HG02943 (cell line): ENCODE data around the gene MYOZ1.
"Not testable (repeated sequence)": the region's sequence is repeated elsewhere in the genome, so short reads cannot be mapped to it uniquely, and the experiment has no call there.

ENCODE experiments used
- ATAC-seq: cut with Tn5 transposase; IDR thresholded peaks from one replicate; pipeline ENCODE4 v1.9.1; 2021; ENCODE audit warnings: mild to moderate bottlenecking, low read depth, moderate library complexity; ENCODE audit not compliant: unreplicated experiment

The MYOZ1 gene, protein sequence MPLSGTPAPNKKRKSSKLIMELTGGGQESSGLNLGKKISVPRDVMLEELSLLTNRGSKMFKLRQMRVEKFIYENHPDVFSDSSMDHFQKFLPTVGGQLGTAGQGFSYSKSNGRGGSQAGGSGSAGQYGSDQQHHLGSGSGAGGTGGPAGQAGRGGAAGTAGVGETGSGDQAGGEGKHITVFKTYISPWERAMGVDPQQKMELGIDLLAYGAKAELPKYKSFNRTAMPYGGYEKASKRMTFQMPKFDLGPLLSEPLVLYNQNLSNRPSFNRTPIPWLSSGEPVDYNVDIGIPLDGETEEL

DNA sequence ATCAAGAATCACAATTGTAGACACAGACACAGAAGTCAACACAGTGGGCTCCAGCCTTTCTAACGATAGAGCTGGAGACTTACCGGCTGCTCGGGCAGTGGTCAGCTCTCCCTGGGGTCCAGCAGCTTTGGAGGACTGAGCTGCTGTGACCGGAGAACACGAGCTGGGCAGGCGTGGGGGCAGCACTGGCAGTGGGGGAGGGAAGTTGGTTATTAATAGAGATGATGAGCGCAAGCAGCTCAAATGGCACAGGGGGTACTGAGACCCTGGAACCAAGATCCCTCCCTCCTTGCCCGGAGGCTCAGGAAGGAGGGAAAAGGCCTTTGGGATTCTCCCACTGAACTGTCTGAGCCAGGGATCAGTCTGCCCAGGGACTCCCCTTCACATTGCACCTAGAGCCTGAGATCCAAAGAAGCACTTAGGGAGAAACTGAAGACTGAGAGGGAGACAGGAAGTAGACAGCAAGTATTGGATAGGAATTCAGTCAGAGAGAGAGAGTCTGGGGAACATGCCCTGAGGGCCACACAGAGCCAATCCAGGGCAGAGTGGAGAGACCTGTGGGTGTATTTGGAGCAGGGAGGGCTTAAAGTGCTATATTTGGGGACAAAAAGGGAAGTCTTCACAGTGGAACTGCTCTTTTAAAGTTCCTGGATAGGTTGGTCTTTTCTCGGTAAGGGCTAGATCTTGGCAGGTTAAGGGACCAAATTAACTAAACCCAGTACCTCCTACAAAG is at the start of gene MYOZ1:
Gene MYOZ1 (minus strand): TSS at position 147 of the 733 bp plus-strand sequence. CDS start 1,457 bp downstream, outside the sequence.
- ATAC-seq: no peak

DNA sequence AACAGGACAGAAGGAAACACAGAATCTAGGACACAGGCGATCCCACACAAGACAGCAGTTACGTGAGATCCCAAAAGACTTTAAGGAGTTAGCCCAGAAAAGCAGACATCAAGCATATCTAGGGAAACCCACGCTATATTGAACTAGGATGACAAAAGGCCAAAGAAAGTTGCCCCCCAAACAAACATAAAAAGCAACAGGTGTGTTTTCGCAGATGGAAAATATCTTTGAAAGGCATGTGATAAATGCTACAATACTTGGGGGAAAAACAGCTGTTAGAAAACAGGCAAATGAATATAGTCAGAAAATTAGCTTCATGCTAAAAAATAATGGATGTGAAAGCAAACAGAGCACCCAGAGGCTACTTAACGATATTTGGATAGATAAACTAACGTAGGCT is 49.5 kb upstream of the MYOZ1 start:
- not testable (repeated sequence) for ATAC-seq

DNA sequence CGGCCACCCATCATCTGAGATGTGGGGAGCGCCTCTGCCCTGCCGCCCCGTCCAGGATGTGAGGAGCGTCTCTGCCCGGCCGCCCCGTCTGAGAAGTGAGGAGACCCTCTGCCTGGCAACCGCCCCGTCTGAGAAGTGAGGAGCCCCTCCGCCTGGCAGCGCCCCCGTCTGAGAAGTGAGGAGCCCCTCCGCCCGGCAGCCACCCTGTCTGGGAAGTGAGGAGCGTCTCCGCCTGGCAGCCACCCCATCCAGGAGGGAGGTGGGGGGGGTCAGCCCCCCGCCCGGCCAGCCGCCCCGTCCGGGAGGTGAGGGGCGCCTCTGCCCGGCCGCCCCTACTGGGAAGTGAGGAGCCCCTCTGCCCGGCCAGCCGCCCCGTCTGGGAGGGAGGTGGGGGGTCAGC is 48.3 kb upstream of the MYOZ1 start:
- not testable (repeated sequence) for ATAC-seq

DNA sequence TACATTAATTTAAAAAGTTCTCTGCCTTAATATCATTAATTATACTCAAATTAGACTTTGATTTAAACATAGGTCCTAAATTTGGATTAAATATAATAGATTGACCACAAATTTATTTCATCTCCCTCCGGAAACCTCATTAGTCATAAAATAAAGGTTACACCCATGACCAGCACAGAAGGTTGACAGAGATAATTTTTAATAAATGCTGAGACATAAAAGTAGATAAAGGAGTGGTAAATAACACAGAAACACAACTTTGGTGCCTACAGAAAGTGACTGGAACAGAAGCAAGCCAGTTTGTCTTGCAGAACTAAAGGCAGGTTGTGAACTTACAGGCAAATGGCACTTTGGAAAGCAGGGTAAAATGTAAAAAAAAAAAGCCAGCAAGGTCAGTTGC is 46.4 kb upstream of the MYOZ1 start:
- not testable (repeated sequence) for ATAC-seq

DNA sequence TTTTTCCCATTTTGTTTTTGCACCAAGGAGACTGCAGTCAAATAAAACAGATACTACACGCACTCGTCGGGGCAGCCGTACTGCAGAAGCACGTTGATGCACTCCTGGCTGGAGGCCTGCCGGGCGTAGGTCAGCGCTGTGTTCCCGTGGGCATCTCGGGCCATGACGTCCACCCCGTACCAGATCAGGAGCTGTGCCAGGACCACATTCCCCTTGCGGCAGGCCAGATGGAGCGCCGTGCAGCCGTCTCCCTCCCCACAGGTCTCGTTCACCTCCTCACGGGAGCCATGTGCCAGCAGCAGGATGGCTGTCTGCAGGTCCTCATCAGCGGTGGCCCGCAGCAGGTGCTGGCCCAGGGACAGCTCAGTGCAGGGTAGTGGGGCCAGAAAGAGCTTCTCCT is 33.3 kb upstream of the MYOZ1 start:
- ATAC-seq: not testable (repeated sequence)

DNA sequence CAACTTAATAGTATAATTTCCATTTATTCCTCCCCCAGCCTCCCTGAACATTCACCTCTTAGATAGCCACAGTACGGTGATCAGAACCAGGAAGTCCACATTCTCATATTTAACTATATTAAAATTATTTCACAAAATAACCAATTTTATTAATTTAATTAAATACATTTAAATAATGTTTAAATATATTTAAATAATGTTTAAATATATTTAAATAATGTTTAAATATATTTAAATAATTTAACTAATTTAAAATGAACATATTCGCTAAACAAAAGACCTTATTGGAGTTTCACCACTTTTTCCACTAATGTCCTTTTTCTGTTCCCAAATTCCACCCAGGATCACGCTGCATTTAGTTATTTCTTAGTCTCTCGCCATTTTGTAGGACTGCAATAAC is 27.1 kb upstream of the MYOZ1 start:
- ATAC-seq: not testable (repeated sequence)

DNA sequence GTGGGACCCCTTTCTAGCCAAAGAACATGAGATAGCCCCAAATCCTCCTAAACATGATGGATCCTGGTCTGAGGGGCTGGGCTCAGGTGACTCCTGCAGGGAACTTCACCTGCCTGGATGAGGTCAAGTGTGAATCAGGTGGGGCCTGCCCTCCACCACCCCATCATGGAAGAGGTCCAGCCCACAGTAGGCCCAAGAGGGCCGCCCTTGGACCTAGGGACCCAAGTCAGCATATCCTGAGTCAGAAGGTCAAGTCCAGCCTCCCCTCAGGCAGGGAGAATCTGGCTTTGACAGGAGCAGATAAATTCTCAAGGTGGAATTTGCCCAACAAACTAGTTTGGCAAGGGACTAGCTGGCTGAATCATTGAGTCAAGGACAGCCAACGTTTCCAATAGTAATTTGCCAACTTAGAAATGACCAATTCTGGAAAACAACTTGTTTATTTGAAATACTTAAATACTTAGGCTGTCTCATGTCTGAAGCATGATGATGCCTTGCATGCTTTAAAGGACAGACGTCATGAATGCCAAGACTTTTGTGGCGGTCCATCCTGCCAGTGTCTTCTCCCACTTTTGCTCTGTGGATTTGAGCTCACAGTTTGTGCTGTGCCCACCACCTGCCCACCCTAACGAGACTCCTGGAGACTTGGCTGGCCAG is 25.0 kb upstream of the MYOZ1 start:
- ATAC-seq: not testable (repeated sequence)

DNA sequence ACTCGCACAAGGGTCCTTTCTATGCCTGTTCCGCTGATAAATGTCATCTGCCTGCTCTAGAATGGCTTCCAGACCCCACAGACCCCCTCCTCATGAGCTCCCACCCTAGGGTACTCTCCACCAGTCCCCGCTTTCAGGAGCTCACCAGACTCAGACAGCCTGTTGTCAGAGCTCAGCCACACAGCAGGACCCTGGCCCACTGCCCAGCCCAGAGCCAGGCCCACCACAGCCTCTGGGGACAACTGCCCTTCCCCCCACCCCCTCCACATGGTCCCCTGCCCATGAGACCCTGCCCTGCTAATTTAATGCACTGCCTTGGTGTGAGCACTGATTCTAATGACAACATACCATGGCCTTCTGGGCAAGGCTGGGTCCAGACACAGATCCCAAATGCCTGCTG is 24.3 kb upstream of the MYOZ1 start:
- not testable (repeated sequence) for ATAC-seq

DNA sequence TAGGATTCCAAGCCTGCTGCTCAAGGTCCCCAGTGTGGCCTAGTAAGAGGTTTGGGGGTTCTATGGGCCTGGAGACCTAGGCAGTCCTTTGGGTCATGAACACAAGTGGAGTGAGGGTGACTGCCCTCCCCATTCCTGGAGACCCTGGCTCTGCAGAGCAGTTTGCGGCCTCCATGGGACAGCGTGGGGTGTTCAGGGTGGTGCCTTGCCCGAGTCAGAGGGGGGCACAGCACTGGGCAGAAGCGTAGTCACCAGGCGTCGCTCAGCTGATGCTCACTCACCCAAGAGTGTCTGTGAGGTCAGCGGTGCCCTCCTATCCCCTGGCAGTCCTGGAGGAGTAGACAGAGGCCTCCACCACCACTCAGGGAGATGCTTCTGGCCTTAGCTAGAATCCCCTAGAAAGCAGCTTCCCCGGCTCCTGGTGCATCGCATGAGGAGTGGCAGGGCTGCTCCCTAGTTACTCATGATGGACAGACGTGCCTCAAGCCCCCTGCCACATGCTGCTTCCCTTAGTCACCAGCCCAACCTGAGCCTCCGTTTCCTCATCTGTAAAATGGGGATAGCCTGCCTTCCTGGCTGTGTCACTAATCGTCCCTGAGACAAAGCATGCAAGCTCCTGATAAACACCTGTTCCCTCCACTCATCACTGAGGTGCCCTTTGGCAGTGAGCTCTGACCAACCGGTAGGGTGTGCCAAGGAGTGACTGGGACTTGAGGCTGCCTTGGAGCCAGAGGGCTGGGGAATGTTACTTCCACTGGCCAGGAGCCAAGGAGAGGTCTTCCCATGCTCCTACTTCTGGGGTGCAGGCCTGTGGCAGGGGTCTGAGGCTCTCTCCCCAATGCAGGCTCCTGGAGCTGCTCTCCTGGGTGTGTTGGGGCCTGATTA is 23.1 kb upstream of the MYOZ1 start:
- not testable (repeated sequence) for ATAC-seq

DNA sequence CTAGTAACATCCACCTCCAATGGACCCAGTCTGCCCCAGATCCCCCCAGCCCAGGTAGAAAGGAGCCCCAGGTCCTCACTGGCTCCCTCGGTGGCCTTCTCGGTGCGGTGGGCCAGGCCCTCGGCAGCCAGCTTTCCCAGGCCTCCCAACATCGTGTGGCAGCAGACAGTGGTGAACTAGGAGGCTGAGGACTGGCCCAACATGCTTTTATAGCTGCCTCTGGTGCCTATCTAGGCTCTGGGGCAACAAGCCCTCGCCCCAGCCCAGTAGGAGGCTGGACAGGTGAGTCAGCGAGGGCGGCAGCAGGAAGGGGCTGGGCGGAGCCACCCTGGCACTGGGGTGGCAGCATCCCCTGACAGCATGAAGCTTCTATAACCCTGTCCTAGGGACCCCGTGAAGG is 22.3 kb upstream of the MYOZ1 start:
- ATAC-seq: not testable (repeated sequence)

DNA sequence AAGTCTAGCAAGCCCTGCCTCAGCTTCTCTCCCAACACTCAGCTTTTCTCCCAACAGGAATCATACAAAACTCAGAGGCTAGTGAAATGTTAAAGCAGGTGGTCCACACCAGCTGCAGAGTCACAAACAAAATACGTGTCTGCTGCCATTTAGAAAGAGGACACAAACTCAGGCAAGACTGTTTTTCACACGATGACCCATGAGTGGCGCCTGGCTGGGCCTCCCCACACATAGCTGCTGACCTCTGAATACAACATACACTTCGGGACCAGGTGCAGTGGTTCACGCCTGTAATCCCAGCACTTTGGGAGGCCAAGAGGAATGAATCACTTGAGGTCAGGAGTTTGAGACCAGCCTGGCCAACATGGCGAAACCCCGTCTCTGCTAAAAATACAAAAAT is 21.4 kb upstream of the MYOZ1 start:
- ATAC-seq: not testable (repeated sequence)

DNA sequence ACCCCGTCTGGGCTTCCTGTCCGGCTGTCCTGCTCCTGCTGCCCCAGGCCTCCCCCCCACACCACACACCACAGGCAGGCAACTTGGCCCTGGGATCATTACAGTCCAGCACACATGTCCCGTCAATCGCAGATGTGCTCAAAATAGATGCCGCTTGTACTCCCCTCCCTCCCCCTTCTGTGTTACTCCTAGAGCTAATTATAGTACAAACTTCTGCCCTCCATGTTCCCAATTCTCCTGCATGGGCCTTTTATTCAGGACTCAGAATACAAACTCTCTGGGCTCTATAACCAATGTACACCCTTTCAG is 14.7 kb upstream of the MYOZ1 start, which contains the start of gene SYNPO2L:
Gene SYNPO2L (minus strand): TSS at position 40 of the 309 bp plus-strand sequence. CDS start 107 bp downstream, outside the sequence.
- no peak for ATAC-seq

DNA sequence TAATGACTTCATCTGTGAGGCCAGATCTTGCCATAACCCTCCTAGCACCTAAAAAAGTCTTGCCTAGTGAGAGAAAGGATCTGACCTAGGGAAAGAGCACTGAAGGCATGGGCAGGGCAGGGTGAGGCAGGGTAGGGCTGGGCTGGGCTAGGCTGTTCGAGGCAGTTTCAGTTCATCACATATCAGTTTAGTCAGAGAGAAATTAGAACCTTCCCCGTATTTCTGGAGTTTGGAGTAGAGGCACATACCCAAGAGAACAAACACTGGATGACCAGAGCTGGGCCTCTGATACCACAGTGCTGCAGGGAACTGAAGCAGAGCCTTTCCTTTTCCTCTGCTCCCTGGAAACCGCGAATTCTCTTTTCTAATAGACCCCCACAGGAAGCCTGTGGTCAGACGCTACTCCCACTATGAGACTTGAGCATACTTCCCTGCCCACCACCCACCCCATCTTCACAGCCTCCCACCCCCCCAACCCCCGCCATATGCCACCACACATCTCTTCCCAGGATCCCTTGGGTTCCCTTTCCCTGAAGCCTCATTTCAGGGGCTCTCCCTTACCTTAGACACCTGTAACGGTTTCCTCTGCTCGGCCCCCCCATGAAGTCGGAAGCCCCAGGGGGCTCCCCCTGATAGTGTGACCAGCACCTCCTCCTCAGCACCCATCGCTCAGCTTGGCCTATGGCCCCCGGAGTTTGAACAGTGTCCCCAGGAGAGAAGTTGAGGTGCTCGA is 14.1 kb upstream of the MYOZ1 start:
- ATAC-seq: no peak

DNA sequence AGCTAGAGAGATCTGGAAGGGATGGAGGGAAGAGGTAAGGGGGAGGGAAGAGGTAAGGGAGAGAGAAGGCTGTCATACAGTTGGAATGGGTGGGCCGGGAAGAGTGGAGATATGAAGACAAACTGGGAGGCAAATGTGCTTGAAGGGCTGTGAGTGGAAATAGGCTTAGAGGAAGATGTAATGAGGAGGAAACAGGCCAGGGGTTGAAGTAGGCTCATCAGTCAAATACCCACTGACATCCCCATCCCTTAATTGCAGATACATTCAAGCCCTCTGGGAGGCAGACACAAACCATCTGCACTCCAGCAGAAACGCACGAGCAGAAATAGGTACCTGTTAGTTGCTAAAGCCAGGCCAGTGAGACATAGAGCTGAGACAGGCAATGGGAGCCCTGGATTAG is 12.4 kb upstream of the MYOZ1 start:
- ATAC-seq: no peak

DNA sequence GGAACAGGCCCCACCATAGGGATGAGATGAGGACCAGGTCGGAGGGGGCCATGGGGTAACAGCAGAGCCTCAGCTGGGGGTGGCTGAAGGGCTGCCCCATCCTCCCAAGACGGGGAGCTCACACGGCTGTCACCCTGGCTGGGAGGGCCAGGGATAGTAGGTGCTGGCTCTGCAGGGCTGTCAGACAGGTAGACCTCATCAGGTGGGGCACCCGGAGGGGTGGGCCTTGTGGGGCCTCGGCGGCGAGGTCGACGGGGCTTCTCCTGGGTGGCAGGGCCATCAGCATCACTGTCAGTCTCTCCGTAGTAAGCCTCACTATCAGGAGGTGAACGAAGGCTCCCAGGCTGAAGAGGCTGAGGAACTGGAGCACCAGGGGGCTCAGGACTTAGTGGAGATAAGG is 11.9 kb upstream of the MYOZ1 start:
- no peak for ATAC-seq

DNA sequence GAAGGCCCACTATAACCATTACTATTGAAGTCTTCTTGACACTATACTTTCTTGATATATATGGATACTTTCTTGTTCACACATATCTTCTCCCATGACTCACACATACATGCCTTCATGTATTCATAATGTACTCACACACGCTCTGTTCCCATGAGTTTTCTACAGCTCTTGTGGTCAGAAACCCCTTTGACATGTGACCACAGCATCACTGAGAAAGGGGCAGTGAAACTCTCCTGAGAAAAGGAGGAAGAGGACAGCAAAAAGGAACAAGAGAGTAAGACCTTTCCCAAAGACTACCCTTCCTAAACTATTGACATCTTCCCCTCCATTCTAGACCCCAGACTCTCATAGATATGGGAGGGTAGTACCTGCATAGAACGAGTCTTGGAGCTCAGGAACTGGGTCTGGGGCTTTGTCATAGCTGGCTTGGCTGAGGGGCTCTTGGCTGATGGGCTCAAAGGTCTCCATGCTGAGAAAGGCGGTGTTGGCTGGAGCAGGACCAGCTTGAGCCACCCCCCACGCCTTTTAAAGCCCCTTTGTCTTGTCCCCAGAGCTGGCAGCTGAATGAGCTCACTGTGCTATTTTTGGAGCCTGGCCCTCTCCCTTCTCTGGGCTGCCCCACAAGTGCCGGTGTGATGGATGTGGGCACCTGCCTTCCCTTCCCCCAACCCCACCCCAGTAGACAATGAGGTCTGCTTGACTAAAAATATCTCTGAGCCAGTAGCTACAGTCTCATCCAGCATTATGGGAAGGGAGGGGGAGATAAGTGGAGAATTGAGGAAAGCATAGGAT is 9.5 kb upstream of the MYOZ1 start:
- no peak for ATAC-seq

DNA sequence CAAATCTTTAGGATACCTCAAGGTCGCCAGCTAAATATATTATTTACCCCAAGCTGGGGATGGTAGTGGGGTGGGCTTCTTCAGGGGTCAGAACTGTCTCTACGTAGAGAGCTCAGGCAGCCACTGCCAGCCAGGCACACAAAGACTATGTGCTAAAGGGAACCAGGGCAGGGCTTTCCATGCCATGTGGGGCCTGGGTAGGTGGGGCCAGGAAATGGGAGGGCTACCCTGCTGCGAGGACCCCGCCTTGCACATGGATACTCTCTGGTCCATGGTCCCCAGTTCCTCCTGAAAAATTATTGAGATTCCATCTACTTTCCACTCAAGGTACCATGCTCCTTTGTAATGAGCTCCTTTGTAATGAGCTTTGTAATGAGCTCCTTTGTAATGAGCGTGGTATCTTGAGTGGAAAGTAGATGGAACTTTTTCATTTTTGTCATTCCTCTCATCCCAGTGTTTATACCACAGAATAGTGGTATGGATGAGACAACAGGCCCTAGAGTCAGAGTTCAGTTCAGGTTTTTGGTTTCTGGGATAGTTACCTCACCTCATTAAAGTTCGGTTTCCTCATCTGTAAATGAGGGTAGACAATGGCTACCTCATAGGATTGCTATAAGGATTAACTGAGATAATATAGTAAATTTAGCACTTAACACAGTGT is 8.7 kb upstream of the MYOZ1 start:
- ATAC-seq: no peak

DNA sequence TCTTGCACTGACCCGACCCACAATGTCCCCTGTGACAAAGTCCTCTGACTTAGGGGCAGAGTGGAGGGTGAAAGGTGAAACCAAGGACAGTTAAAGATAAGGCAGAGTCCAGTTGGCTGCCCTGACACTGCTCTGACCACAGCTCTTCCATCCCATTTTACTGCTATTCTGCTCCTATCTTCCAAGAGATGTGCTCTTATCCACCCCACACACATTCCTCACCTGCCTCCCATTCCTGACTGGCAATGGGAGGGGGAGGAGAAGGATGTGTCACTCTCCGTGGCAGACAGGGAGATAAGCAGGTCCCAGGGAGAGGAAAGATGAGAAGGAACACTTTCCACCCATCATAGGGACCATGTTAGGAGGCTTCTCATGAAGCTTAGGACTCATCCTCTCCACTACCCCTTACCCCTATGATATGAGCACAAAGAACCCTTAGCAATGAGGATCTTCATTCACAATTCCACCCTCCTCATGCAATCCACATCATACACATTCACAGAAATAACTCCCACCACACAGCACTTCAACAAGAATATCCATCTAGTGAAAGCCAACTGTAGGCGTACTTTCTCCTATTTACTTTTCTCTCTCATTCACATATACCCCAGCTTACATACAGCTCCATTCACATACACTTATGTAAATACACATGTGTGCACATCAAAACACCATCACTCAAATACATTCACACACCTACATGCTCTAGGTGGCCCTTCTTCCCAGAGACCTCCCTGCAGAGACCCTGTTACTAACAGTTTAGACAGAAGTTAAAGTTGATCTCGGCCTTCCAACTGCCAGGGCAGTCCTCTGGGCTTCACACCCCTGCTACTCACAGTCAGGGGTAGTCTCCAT is 7.9 kb upstream of the MYOZ1 start:
- ATAC-seq: no peak
